A549 (cell line): ENCODE data around the gene FSHR.

Experiments used
- CTCF ChIP-seq: fragments of >200 bp; sonication (Bioruptor Twin); formaldehyde crosslinking; IDR thresholded peaks from 3 replicates; pipeline ENCODE4 v1.5.1; 2016
- MAFK ChIP-seq: fragments of 450-650 bp; IDR thresholded peaks from 2 replicates; pipeline ENCODE4 v1.6.1; 2014; ENCODE audit not compliant: partially characterized antibody
- NR3C1 ChIP-seq: fragments of >200 bp; sonication (Bioruptor Twin); formaldehyde crosslinking; IDR thresholded peaks from 3 replicates; pipeline ENCODE4 v1.6.1; 2017
- POLR2A ChIP-seq: IDR thresholded peaks from 2 replicates; pipeline ENCODE4 v1.6.1; 2012; ENCODE audit warnings: mild to moderate bottlenecking, low read length
- REST ChIP-seq: fragments of 200-600 bp; sonication (generic); IDR thresholded peaks from 2 replicates; pipeline ENCODE4 v1.6.1; 2016; ENCODE audit warnings: antibody characterized with exemption, mild to moderate bottlenecking, moderate library complexity
- USF2 ChIP-seq: fragments of 450-650 bp; IDR thresholded peaks from 2 replicates; pipeline ENCODE4 v1.6.1; 2014; ENCODE audit warnings: antibody characterized with exemption
- TF ChIP-seq, protein P1 (sequence below): fragments of 150-350 bp; IDR thresholded peaks from 2 replicates; pipeline ENCODE4 v1.6.1; 2014; ENCODE audit warnings: low read depth, mild to moderate bottlenecking, low read length

DNA sequence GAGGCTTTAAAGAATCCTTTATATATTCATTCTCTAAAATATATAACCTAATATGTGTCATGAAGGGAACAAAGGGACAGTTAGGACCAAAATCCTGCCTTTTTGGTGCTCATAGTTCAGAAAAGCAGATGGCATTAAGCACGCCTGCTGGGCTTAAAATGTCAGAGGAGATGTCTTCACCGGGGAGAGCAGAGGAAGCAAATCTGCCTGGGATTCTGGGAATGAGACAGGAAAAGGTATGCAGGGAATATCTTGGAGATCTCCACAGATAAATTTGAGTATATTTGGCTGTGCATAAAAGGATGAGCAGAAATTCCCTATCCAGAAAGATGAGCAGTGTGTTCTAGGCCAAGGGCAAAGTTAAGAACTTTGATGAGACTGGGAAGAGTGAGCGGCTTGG is 45.5 kb downstream of the FSHR start:
- TF ChIP-seq CTCF (no peak), REST (no peak), POLR2A (no peak), USF2 (no peak), NR3C1 (no peak), MAFK (no peak)
- TF ChIP-seq, protein P1, sequence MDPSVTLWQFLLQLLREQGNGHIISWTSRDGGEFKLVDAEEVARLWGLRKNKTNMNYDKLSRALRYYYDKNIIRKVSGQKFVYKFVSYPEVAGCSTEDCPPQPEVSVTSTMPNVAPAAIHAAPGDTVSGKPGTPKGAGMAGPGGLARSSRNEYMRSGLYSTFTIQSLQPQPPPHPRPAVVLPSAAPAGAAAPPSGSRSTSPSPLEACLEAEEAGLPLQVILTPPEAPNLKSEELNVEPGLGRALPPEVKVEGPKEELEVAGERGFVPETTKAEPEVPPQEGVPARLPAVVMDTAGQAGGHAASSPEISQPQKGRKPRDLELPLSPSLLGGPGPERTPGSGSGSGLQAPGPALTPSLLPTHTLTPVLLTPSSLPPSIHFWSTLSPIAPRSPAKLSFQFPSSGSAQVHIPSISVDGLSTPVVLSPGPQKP: no peak
